HCT116 (cell line): Measurements from ENCODE around the gene ISOC1. TPM values are rescaled to one million over a fixed set of nuclear protein-coding genes. Genes with fewer than 3 reads are reported as not detected.

Experiments used
- ATAC-seq: fragments of 200-7000 bp; cut with Tn5 transposase; 2 replicates; pipeline ENCODE4 v1.9.1; 2020; ENCODE audit warnings: mild to moderate bottlenecking, moderate library complexity
- BruUV-seq: library from RNA; stranded (reverse); fragments of 400-500 nt; replicated peaks from 2 replicates; lab custom pipeline; 2021; lab: Mats Ljungman, UMichigan
- CTCF ChIA-PET: fragments of 300-600 bp; sonication (Branson Sonifier 250); formaldehyde crosslinking; loops from one replicate; lab custom pipeline; 2021; ENCODE audit warnings: antibody characterized with exemption; lab: Charles Lee
- POLR2A ChIA-PET: fragments of 300-600, 350-600 bp; sonication (Branson Sonifier 250); formaldehyde crosslinking; loops from one replicate; lab custom pipeline; 2021; ENCODE audit warnings: antibody characterized with exemption; lab: Charles Lee
- RAD21 ChIA-PET, 2 experiments: fragments of 300-600 bp; sonication (Branson Sonifier 250); formaldehyde crosslinking; loops; one replicate each; lab custom pipeline; 2023; ENCODE audit warnings: low total read pairs in 2 of 2; ENCODE audit not compliant: uncharacterized antibody in 2 of 2, unreplicated experiment in 2 of 2, low non-redundant PET in 1 of 2; lab: Charles Lee
- DNase-seq: peaks from one replicate; pipeline ENCODE4 v3.0.0-alpha.2; 2010; ENCODE audit warnings: low read depth, low spot score
- H2AFZ ChIP-seq: fragments of 200-600 bp; shearing (Covaris generic), sonication (generic); 2 replicates; pipeline ENCODE4 v1.6.1; 2017; ENCODE audit warnings: low read depth, mixed run types, mixed read lengths, antibody characterized with exemption, low read length; ENCODE audit not compliant: poor library complexity, severe bottlenecking
- H3K27ac ChIP-seq: 2 replicates; pipeline ENCODE4 v1.5.1; 2012; ENCODE audit warnings: low read depth, low read length
- H3K27me3 ChIP-seq: fragments of 200-600 bp; sonication (generic); 2 replicates; pipeline ENCODE4 v1.6.1; 2016; ENCODE audit warnings: mixed run types, low read length, mixed read lengths; ENCODE audit not compliant: insufficient read depth
- H3K36me3 ChIP-seq, 2 experiments: fragments of 200-500 bp in 1 of 2; fragments of 200-600 bp in 1 of 2; sonication (Bioruptor generic) in 1 of 2; sonication (generic) in 1 of 2; 2 replicates each; pipeline versions ENCODE4 v1.5.1 to v1.6.1; 2014 to 2016; ENCODE audit warnings: low read length in 2 of 2, inconsistent platforms in 1 of 2, mixed read lengths in 1 of 2, mixed run types in 1 of 2; ENCODE audit not compliant: insufficient read depth in 2 of 2, control insufficient read depth in 1 of 2
- H3K4me1 ChIP-seq, 2 experiments: fragments of 200-600 bp in 1 of 2; sonication (generic) in 1 of 2; 2 replicates each; pipeline versions ENCODE4 v1.5.1 to v1.6.1; 2012 to 2017; ENCODE audit warnings: low read length in 2 of 2, inconsistent platforms in 1 of 2, mild to moderate bottlenecking in 1 of 2, mixed read lengths in 1 of 2, mixed run types in 1 of 2, moderate library complexity in 1 of 2; ENCODE audit not compliant: insufficient read depth in 2 of 2, control insufficient read depth in 1 of 2
- H3K4me2 ChIP-seq: fragments of 200-600 bp; sonication (generic); 2 replicates; pipeline ENCODE4 v1.6.1; 2017; ENCODE audit warnings: mixed run types, low read length, mixed read lengths
- H3K4me3 ChIP-seq, 2 experiments: fragments of 200-600 bp in 1 of 2; sonication (generic) in 1 of 2; replicated peaks in 1 of 2; 2 replicates each; pipeline ENCODE4 v1.5.1; 2011 to 2016; ENCODE audit warnings: low read length in 2 of 2, control low read depth in 1 of 2, low read depth in 1 of 2, mild to moderate bottlenecking in 1 of 2, mixed read lengths in 1 of 2, mixed run types in 1 of 2
- H3K79me2 ChIP-seq: fragments of 200-600 bp; sonication (generic); 2 replicates; pipeline ENCODE4 v1.6.1; 2017; ENCODE audit warnings: mild to moderate bottlenecking, mixed run types, low read length, moderate library complexity, mixed read lengths; ENCODE audit not compliant: insufficient read depth
- H3K9ac ChIP-seq: fragments of 200-600 bp; sonication (generic); 2 replicates; pipeline ENCODE4 v1.6.1; 2016; ENCODE audit warnings: low read length, mixed read lengths
- H3K9me2 ChIP-seq: fragments of 200-600 bp; sonication (generic), shearing (Covaris generic); 2 replicates; pipeline ENCODE4 v1.6.1; 2017; ENCODE audit warnings: mixed run types, mild to moderate bottlenecking, moderate library complexity; ENCODE audit not compliant: insufficient read depth
- H3K9me3 ChIP-seq, 2 experiments: fragments of 200-500 bp in 1 of 2; fragments of 200-600 bp in 1 of 2; sonication (Bioruptor generic) in 1 of 2; sonication (generic) in 1 of 2; 2 replicates each; pipeline ENCODE4 v1.6.1; 2014 to 2017; ENCODE audit warnings: low read length in 2 of 2, mixed read lengths in 2 of 2, inconsistent platforms in 1 of 2, low read depth in 1 of 2, mild to moderate bottlenecking in 1 of 2, mixed run types in 1 of 2, moderate library complexity in 1 of 2; ENCODE audit not compliant: control insufficient read depth in 1 of 2, insufficient read depth in 1 of 2
- H4K20me1 ChIP-seq: fragments of 200-600 bp; sonication (generic), shearing (Covaris generic); 2 replicates; pipeline ENCODE4 v1.6.1; 2017; ENCODE audit warnings: mixed run types, mild to moderate bottlenecking, moderate library complexity; ENCODE audit not compliant: insufficient read depth
- CBX3 ChIP-seq: IDR thresholded peaks from 2 replicates; pipeline ENCODE4 v1.6.1; 2012; ENCODE audit warnings: low read depth
- EGR1 ChIP-seq: IDR thresholded peaks from 2 replicates; pipeline ENCODE4 v1.6.1; 2012; ENCODE audit warnings: low read depth
- ELF1 ChIP-seq: IDR thresholded peaks from 2 replicates; pipeline ENCODE4 v1.6.1; 2012; ENCODE audit warnings: low read depth, borderline replicate concordance
- EZH2 ChIP-seq: fragments of 200-600 bp; sonication (generic); IDR thresholded peaks from 2 replicates; pipeline ENCODE4 v1.6.1; 2017; ENCODE audit warnings: antibody characterized with exemption, mixed run types
- EZH2phosphoT487 ChIP-seq: fragments of 200-600 bp; IDR thresholded peaks from 2 replicates; pipeline ENCODE4 v1.6.1; 2018; ENCODE audit warnings: antibody characterized with exemption, borderline replicate concordance
- FOSL1 ChIP-seq: IDR thresholded peaks from 2 replicates; pipeline ENCODE4 v1.6.1; 2012; ENCODE audit warnings: low read depth
- POLR2A ChIP-seq: IDR thresholded peaks from 2 replicates; pipeline ENCODE4 v1.7.0; 2011; ENCODE audit warnings: borderline replicate concordance; ENCODE audit not compliant: insufficient read depth, insufficient read length; ENCODE audit errors: extremely low read depth
- SIN3A ChIP-seq: IDR thresholded peaks from 2 replicates; pipeline ENCODE4 v1.6.1; 2012; ENCODE audit warnings: low read depth
- SP1 ChIP-seq: IDR thresholded peaks from 2 replicates; pipeline ENCODE4 v1.6.1; 2012; ENCODE audit warnings: low read depth
- SRF ChIP-seq: IDR thresholded peaks from 2 replicates; pipeline ENCODE4 v1.6.1; 2012; ENCODE audit warnings: low read depth
- TCF7L2 ChIP-seq: IDR thresholded peaks from 2 replicates; pipeline ENCODE4 v1.7.0; 2011; ENCODE audit warnings: borderline replicate concordance, inconsistent platforms; ENCODE audit not compliant: insufficient read depth, insufficient read length; ENCODE audit errors: extremely low read depth
- YY1 ChIP-seq: IDR thresholded peaks from 2 replicates; pipeline ENCODE4 v1.6.1; 2011; ENCODE audit warnings: low read length, low read depth, moderate library complexity, mild to moderate bottlenecking; ENCODE audit not compliant: insufficient replicate concordance; ENCODE audit errors: extremely low read depth
- ZFX ChIP-seq: fragments of 450-650 bp; IDR thresholded peaks from 2 replicates; pipeline ENCODE4 v1.6.1; 2017
- intact Hi-C: fragments of 100-400 bp; cut with micrococcal nuclease; formaldehyde crosslinking; loops from 2 replicates; pipeline ENCODE4 v1.10.0; 2022
- total RNA-seq: library from RNA; stranded (reverse); gene quantifications from one replicate; pipeline ENCODE4 v1.2.1, GENCODE V29; 2021; ENCODE audit not compliant: unreplicated experiment
- TF ChIP-seq, protein P1 (sequence below): IDR thresholded peaks from 2 replicates; pipeline ENCODE4 v1.6.1; 2011; ENCODE audit warnings: mild to moderate bottlenecking, low read length, moderate library complexity; ENCODE audit not compliant: insufficient replicate concordance; ENCODE audit errors: extremely low read depth
- TF ChIP-seq, protein P2 (sequence below): IDR thresholded peaks from 2 replicates; pipeline ENCODE4 v1.6.1; 2012
- TF ChIP-seq, protein P3 (sequence below), 3 experiments: fragments of 200-600 bp in 1 of 3; sonication (generic) in 1 of 3; IDR thresholded peaks in 2 of 3; conservative IDR thresholded peaks in 1 of 3; 2 replicates each; pipeline ENCODE4 v1.5.1; 2012 to 2017; ENCODE audit warnings: low read depth in 2 of 3, low read length in 2 of 3, antibody characterized with exemption in 1 of 3, borderline replicate concordance in 1 of 3, control low read depth in 1 of 3, mild to moderate bottlenecking in 1 of 3, mixed read lengths in 1 of 3, mixed run types in 1 of 3, moderate library complexity in 1 of 3; ENCODE audit not compliant: insufficient read depth in 1 of 3

Gene ISOC1
- total RNA-seq, 1 experiment from 2014 or later, result 42.9 TPM

DNA sequence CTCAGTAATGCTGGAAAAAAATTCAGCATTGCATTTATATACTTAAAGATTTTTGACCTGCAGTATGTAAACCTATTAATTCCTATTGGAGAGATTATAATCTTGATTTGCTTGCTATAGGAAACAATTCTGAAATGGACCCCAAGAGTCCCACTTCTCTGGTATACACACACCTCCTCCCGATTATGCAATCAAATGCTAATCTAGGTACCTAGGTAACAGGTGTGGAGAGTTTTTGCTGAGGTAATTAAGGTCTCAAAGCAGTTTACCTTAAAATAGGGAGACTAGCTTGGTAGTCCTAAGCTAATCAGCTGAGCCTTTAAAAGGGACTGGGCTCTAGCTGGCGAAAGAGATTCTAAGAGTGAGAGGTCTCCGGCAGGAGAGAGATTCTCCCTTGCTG is 22.2 kb downstream of the ISOC1 start:
- ChIA-PET CTCF (no interaction called here), POLR2A (no interaction called here), RAD21 (no interaction called here)
- intact Hi-C loops, result no loop called here
- ATAC-seq (no peak), DNase-seq (no peak)
- no peaks in the 10 kb centered on the region for H3K9me3 ChIP-seq
- H3K9ac ChIP-seq, result no peak overlapping the region
- no peaks in the 10 kb centered on the region for H3K36me3 ChIP-seq
- H3K4me2 ChIP-seq, result no peak overlapping the region
- no peaks in the 10 kb centered on the region for H3K9me2 ChIP-seq
- H3K79me2 ChIP-seq, result no peaks in the 10 kb centered on the region
- H3K4me3 ChIP-seq, result no peak overlapping the region
- H3K27me3 ChIP-seq, result no peaks in the 10 kb centered on the region
- BruUV-seq, result no TSS peak
- no peaks in the 10 kb centered on the region for H4K20me1 ChIP-seq
- TF ChIP-seq SRF (no peak), TCF7L2 (no peak), SIN3A (no peak), ZFX (no peak), CBX3 (no peak), POLR2A (no peak), SP1 (no peak)
- TF ChIP-seq, protein P1, sequence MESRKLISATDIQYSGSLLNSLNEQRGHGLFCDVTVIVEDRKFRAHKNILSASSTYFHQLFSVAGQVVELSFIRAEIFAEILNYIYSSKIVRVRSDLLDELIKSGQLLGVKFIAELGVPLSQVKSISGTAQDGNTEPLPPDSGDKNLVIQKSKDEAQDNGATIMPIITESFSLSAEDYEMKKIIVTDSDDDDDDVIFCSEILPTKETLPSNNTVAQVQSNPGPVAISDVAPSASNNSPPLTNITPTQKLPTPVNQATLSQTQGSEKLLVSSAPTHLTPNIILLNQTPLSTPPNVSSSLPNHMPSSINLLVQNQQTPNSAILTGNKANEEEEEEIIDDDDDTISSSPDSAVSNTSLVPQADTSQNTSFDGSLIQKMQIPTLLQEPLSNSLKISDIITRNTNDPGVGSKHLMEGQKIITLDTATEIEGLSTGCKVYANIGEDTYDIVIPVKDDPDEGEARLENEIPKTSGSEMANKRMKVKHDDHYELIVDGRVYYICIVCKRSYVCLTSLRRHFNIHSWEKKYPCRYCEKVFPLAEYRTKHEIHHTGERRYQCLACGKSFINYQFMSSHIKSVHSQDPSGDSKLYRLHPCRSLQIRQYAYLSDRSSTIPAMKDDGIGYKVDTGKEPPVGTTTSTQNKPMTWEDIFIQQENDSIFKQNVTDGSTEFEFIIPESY, result no peak
- TF ChIP-seq, protein P2, sequence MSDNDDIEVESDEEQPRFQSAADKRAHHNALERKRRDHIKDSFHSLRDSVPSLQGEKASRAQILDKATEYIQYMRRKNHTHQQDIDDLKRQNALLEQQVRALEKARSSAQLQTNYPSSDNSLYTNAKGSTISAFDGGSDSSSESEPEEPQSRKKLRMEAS, result no peak
- H3K4me1 ChIP-seq, result no peaks in the 10 kb centered on the region; a peak in 1 of 4 replicates
- no peak overlapping the region for H2AFZ ChIP-seq
- no peak overlapping the region for H3K27ac ChIP-seq

DNA sequence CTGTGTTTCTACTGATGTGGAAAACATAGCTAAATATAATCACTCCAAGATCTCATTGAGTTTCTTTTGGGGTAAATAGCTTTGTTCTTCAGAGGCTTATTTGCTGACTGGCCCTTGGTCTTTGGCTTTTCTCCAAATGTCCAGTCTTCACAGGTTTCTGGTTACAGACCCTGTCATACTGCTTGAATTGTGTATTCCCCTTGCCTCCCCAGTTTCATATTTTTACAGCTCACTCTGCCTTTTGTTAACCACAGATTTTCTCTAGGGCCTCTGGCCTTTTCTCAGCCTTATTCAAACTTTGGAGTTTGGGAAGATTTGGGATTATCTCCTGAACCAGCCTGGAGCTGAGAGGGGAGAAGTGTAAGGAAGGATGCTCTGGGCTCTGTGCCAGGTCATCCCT is 23.9 kb downstream of the ISOC1 start:
- Histone ChIP-seq H3K27me3 (no peaks in the 10 kb centered on the region), H3K9ac (no peak overlapping the region), H3K9me2 (no peaks in the 10 kb centered on the region), H3K4me1 (no peaks in the 10 kb centered on the region; a peak in 1 of 4 replicates), H4K20me1 (no peaks in the 10 kb centered on the region), H3K4me2 (no peak overlapping the region), H3K27ac (no peak overlapping the region), H3K9me3 (no peaks in the 10 kb centered on the region), H3K79me2 (no peaks in the 10 kb centered on the region), H2AFZ (no peak overlapping the region), H3K36me3 (no peaks in the 10 kb centered on the region), H3K4me3 (no peak overlapping the region)
- POLR2A ChIA-PET, result no interaction called here
- ATAC-seq, result no peak
- RAD21 ChIA-PET, result no interaction called here
- CTCF ChIA-PET, result interaction anchor here (1.2 to 1.6 kb wide), 2 partner anchors 10 to 650 kb away, joined by 3 read pairs; no protein-coding TSS in a partner anchor
- DNase-seq, result no peak
- no TSS peak for BruUV-seq
- intact Hi-C loops, result no loop called here
- TF ChIP-seq EZH2phosphoT487 (no peak), ELF1 (no peak), FOSL1 (no peak), YY1 (no peak), EGR1 (no peak), EZH2 (no peak)
- TF ChIP-seq, protein P3, sequence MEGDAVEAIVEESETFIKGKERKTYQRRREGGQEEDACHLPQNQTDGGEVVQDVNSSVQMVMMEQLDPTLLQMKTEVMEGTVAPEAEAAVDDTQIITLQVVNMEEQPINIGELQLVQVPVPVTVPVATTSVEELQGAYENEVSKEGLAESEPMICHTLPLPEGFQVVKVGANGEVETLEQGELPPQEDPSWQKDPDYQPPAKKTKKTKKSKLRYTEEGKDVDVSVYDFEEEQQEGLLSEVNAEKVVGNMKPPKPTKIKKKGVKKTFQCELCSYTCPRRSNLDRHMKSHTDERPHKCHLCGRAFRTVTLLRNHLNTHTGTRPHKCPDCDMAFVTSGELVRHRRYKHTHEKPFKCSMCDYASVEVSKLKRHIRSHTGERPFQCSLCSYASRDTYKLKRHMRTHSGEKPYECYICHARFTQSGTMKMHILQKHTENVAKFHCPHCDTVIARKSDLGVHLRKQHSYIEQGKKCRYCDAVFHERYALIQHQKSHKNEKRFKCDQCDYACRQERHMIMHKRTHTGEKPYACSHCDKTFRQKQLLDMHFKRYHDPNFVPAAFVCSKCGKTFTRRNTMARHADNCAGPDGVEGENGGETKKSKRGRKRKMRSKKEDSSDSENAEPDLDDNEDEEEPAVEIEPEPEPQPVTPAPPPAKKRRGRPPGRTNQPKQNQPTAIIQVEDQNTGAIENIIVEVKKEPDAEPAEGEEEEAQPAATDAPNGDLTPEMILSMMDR (IDR thresholded peaks at IDR 0.05 in 2 of 3, conservative IDR thresholded peaks at IDR 0.05 in 1 of 3; ENCODE audit: borderline replicate concordance in 1 of 3, insufficient read depth in 1 of 3, low read depth in 2 of 3, low read length in 2 of 3), result no peak
- TF ChIP-seq, protein P1, result no peak
